ENCODE measurements around the gene PARD6G.

The PARD6G gene

DNA sequence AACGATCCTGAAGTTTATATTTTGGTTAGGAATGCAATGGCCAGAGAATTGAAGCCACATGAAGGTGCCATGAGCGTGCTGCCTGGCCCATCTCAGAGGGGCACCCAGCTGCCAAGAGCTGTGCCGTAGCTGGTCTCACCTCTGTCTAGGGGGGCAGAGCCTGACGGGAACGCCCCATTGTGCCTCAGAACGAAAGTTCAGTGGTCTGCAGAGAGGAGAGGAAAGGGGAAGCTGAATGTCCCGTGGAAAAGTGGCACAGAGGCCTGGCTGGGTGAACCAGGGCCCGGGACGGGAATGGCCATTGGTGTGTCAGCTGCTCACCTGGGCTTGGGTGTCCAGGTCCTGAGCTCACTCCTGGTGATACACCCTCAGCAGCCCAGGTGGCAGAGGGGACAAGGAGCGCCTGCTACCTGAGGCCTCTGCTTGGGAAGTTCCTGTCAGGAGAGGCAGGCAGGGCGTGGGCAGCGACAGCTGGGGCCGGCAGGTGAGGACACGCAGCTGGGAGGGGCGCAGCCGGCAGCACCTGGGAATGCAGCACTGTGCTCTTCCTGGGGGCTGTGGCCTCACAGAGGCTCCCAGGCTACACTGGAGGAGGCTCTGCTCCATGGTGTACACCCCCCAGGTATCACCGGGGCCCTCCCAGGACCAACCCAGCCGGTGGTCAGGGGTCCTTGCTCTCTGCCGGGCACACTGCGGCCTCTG is 67.3 kb downstream of the PARD6G start:
- TF ChIP-seq, protein P1, sequence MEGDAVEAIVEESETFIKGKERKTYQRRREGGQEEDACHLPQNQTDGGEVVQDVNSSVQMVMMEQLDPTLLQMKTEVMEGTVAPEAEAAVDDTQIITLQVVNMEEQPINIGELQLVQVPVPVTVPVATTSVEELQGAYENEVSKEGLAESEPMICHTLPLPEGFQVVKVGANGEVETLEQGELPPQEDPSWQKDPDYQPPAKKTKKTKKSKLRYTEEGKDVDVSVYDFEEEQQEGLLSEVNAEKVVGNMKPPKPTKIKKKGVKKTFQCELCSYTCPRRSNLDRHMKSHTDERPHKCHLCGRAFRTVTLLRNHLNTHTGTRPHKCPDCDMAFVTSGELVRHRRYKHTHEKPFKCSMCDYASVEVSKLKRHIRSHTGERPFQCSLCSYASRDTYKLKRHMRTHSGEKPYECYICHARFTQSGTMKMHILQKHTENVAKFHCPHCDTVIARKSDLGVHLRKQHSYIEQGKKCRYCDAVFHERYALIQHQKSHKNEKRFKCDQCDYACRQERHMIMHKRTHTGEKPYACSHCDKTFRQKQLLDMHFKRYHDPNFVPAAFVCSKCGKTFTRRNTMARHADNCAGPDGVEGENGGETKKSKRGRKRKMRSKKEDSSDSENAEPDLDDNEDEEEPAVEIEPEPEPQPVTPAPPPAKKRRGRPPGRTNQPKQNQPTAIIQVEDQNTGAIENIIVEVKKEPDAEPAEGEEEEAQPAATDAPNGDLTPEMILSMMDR (IDR thresholded peaks at IDR 0.05; ENCODE audit: low read depth, low read length), result no peak
- in situ Hi-C loops (cut with HindIII; ENCODE audit: low sequenced_read_pairs), result no loop called here
- H3K4me3 ChIP-seq (ENCODE audit: low read depth, low read length), result no peak overlapping the region
- DNase-seq (ENCODE audit: low read depth, low spot score), result no peak

GRCh38 chr18:80178935-80179818 is 68.1 kb downstream of the PARD6G start:
- TF ChIP-seq, protein P1 (IDR thresholded peaks at IDR 0.05; ENCODE audit: low read depth, low read length), result no peak
- in situ Hi-C loops (cut with HindIII; ENCODE audit: low sequenced_read_pairs), result no loop called here
- no peak for DNase-seq (ENCODE audit: low read depth, low spot score)
- H3K4me3 ChIP-seq (ENCODE audit: low read depth, low read length), result no peak overlapping the region

DNA sequence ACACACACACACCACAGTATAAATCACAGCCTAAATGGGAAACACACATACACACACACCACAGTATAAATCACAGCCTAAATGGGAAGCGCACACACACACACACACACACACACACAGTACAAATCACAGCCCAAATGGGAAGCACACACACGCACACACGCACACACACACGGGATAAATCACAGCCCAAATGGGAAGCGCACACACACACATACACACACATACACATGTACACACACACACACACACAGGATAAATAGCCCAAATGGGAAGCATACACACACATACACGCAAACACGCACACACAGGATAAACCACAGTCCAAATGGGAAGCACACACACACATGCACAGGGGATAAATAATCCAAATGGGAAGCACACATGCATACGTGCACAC is 70.2 kb downstream of the PARD6G start:
- H3K4me3 ChIP-seq (ENCODE audit: low read depth, low read length), result no peak overlapping the region
- TF ChIP-seq, protein P1 (IDR thresholded peaks at IDR 0.05; ENCODE audit: low read depth, low read length), result no peak
- DNase-seq (ENCODE audit: low read depth, low spot score), result no peak
- in situ Hi-C loops (cut with HindIII; ENCODE audit: low sequenced_read_pairs), result no loop called here

- TF ChIP-seq, protein P1 (IDR thresholded peaks at IDR 0.05; ENCODE audit: low read depth, low read length), result no peak
- in situ Hi-C loops (cut with HindIII; ENCODE audit: low sequenced_read_pairs), result no loop called here
- DNase-seq (ENCODE audit: low read depth, low spot score), result no peak
- H3K4me3 ChIP-seq (ENCODE audit: low read depth, low read length), result no peak overlapping the region
Measured at GRCh38 chr18:80176334-80177073, 70.8 kb downstream of the PARD6G start.

GRCh38 chr18:80175451-80176204 is 71.7 kb downstream of the PARD6G start:
- H3K4me3 ChIP-seq (ENCODE audit: low read depth, low read length), result no peak overlapping the region
- DNase-seq (ENCODE audit: low read depth, low spot score), result peak; percentile 57
- TF ChIP-seq, protein P1 (IDR thresholded peaks at IDR 0.05; ENCODE audit: low read depth, low read length), result no peak
- in situ Hi-C loops (cut with HindIII; ENCODE audit: low sequenced_read_pairs), result no loop called here

DNA sequence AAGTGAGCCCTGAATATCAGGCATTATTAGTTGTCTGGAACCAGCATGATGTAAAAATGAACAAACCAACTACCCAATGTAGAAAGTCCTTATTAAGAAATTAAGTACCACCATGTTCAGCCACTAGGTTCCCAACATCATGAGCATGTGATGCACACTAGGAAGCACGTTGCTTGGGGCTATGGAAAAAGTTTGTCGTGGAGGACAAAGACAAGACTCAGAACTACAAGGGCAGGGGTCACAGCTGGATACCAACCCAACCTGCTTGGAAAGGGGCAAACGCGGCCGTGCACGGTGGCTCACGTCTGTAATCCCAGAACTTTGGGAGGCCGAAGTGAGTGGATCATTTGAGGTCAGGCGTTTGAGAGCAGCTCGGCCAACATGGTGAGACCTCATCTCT is 74.3 kb downstream of the PARD6G start:
- in situ Hi-C loops (cut with HindIII; ENCODE audit: low sequenced_read_pairs), result no loop called here
- TF ChIP-seq, protein P1 (IDR thresholded peaks at IDR 0.05; ENCODE audit: low read depth, low read length), result no peak
- DNase-seq (ENCODE audit: low read depth, low spot score), result no peak
- H3K4me3 ChIP-seq (ENCODE audit: low read depth, low read length), result no peak overlapping the region
